ENCODE data around the gene IKZF2. TPM values are rescaled to one million over a fixed set of nuclear protein-coding genes. Genes with fewer than 3 reads are reported as not detected.

The IKZF2 gene
- total RNA-seq, 2 donors from 2014 or later = 6.0 to 6.5 TPM

- Histone ChIP-seq H3K9me3 (no peaks in the 10 kb centered on the region), H3K4me3 (no peak overlapping the region), H3K4me1 (peaks cover 0 to 15% of the 10 kb centered on the region in 2 donors), H3K27me3 (no peaks in the 10 kb centered on the region), H3K27ac (no peak overlapping the region), H3K36me3 (no peaks in the 10 kb centered on the region)
- no peak for TF ChIP-seq CTCF (IDR thresholded peaks at IDR 0.05)
- DNase-seq (ENCODE audit: low spot score) = no peak
Measured at GRCh38 chr2:212998626-212999359, 152.6 kb downstream of the IKZF2 start.

- TF ChIP-seq CTCF (IDR thresholded peaks at IDR 0.05) = no peak
- H3K36me3 ChIP-seq = no peaks in the 10 kb centered on the region
- H3K27me3 ChIP-seq = no peaks in the 10 kb centered on the region
- H3K9me3 ChIP-seq = no peaks in the 10 kb centered on the region
- no peak overlapping the region for H3K4me3 ChIP-seq
- no peak for DNase-seq (ENCODE audit: low spot score)
- H3K27ac ChIP-seq = no peak overlapping the region
- H3K4me1 ChIP-seq = peaks cover 0 to 14% of the 10 kb centered on the region in 2 donors
Measured at GRCh38 chr2:212997526-212998020, 153.8 kb downstream of the IKZF2 start.

- H3K36me3 ChIP-seq = no peaks in the 10 kb centered on the region
- H3K4me3 ChIP-seq = no peak overlapping the region
- H3K9me3 ChIP-seq = no peaks in the 10 kb centered on the region
- TF ChIP-seq CTCF (IDR thresholded peaks at IDR 0.05) = no peak
- no peak for DNase-seq (ENCODE audit: low spot score)
- no peak overlapping the region for H3K27ac ChIP-seq
- no peaks in the 10 kb centered on the region for H3K27me3 ChIP-seq
- H3K4me1 ChIP-seq = peaks cover 0 to under 1% of the 10 kb centered on the region in 2 donors
Measured at GRCh38 chr2:212995920-212996319, 155.5 kb downstream of the IKZF2 start.

GRCh38 chr2:212994976-212995375 lies 156.4 kb downstream of the IKZF2 start:
- H3K27me3 ChIP-seq = no peaks in the 10 kb centered on the region
- no peak overlapping the region for H3K27ac ChIP-seq
- no peak for DNase-seq (ENCODE audit: low spot score)
- no peak for TF ChIP-seq CTCF (IDR thresholded peaks at IDR 0.05)
- H3K4me3 ChIP-seq = no peak overlapping the region
- H3K36me3 ChIP-seq = no peaks in the 10 kb centered on the region
- H3K4me1 ChIP-seq = no peaks in the 10 kb centered on the region
- H3K9me3 ChIP-seq = no peaks in the 10 kb centered on the region

GRCh38 chr2:212991120-212991519 lies 160.3 kb downstream of the IKZF2 start:
- no peak overlapping the region for H3K27ac ChIP-seq
- H3K4me3 ChIP-seq = no peak overlapping the region
- H3K27me3 ChIP-seq = no peaks in the 10 kb centered on the region
- H3K9me3 ChIP-seq = no peaks in the 10 kb centered on the region
- H3K4me1 ChIP-seq = no peaks in the 10 kb centered on the region
- TF ChIP-seq CTCF (IDR thresholded peaks at IDR 0.05) = no peak
- no peak for DNase-seq (ENCODE audit: low spot score)
- no peaks in the 10 kb centered on the region for H3K36me3 ChIP-seq

GRCh38 chr2:212990697-212991096 lies 160.7 kb downstream of the IKZF2 start:
- Histone ChIP-seq H3K4me3 (no peak overlapping the region), H3K27me3 (no peaks in the 10 kb centered on the region), H3K9me3 (no peaks in the 10 kb centered on the region), H3K4me1 (no peaks in the 10 kb centered on the region), H3K27ac (no peak overlapping the region), H3K36me3 (no peaks in the 10 kb centered on the region)
- no peak for TF ChIP-seq CTCF (IDR thresholded peaks at IDR 0.05)
- DNase-seq (ENCODE audit: low spot score) = no peak

Data from right atrium auricular region (tissue), 2 donors.